GM12878 (cell line): ENCODE results near the gene LMAN2L. TPM values are rescaled to one million over a fixed set of nuclear protein-coding genes. Genes with fewer than 3 reads are reported as not detected.

ENCODE experiments used
- ATAC-seq: fragments of 200-7000 bp; cut with Tn5 transposase; 3 replicates; pipeline ENCODE4 v1.9.1; 2020; ENCODE audit warnings: mild to moderate bottlenecking, moderate library complexity
- BruUV-seq: library from RNA; stranded (reverse); fragments of 400-500 nt; replicated peaks from 2 replicates; lab custom pipeline; 2021; lab: Mats Ljungman, UMichigan
- CTCF ChIA-PET: fragments of 300-600 bp; sonication (Branson Sonifier 250); formaldehyde crosslinking; extraction: SDS; loops from one replicate; lab custom pipeline; 2021; ENCODE audit warnings: inconsistent platforms; lab: Yijun Ruan, JAX
- POLR2A ChIA-PET: fragments of 350-600 bp; formaldehyde crosslinking; extraction: SDS; loops from one replicate; lab custom pipeline; 2021; ENCODE audit warnings: inconsistent platforms; lab: Charles Lee
- RAD21 ChIA-PET: fragments of 300-600 bp; sonication (Branson Sonifier 250); formaldehyde crosslinking; loops from one replicate; lab custom pipeline; 2023; ENCODE audit warnings: antibody characterized with exemption; ENCODE audit not compliant: unreplicated experiment; lab: Charles Lee
- SMC1A ChIA-PET: fragments of 300-600 bp; sonication (Branson Sonifier 250); formaldehyde crosslinking; loops from one replicate; lab custom pipeline; 2023; ENCODE audit not compliant: unreplicated experiment, uncharacterized antibody; lab: Charles Lee
- DNase-seq: peaks from one replicate; pipeline ENCODE4 v3.0.0-alpha.2; 2011; ENCODE audit warnings: low read depth, low spot score
- FAIRE-seq: peaks from 3 replicates; lab custom pipeline; 2011; peaks lifted over from hg19 to GRCh38; lab: Jason Lieb, UNC
- H2AFZ ChIP-seq: 2 replicates; pipeline ENCODE4 v1.6.0; 2011; ENCODE audit warnings: low read depth, low read length, control low read depth; ENCODE audit not compliant: control insufficient read depth
- H3K27ac ChIP-seq: 2 replicates; pipeline ENCODE4 v1.5.1; 2011; ENCODE audit warnings: control low read depth; ENCODE audit not compliant: control insufficient read depth, insufficient read depth
- H3K27me3 ChIP-seq, 2 experiments: replicated peaks in 1 of 2; 2 replicates each; pipeline versions ENCODE4 v1.6.0 to v1.6.1; 2011; ENCODE audit warnings: low read length in 1 of 2; ENCODE audit not compliant: control insufficient read depth in 2 of 2, insufficient read depth in 2 of 2
- H3K36me3 ChIP-seq, 2 experiments: 2 replicates each; pipeline ENCODE4 v1.5.1; 2011; ENCODE audit warnings: low read length in 1 of 2; ENCODE audit not compliant: control insufficient read depth in 2 of 2, insufficient read depth in 2 of 2
- H3K4me1 ChIP-seq: 2 replicates; pipeline ENCODE4 v1.6.1; 2011; ENCODE audit warnings: mild to moderate bottlenecking, low read length, moderate library complexity, mixed read lengths; ENCODE audit not compliant: control insufficient read depth, insufficient read depth
- H3K4me2 ChIP-seq: 2 replicates; pipeline ENCODE4 v1.6.0; 2011; ENCODE audit warnings: control low read depth; ENCODE audit not compliant: control insufficient read depth, insufficient read depth
- H3K4me3 ChIP-seq: fragments of 200-600 bp; sonication (generic); 2 replicates; pipeline ENCODE4 v1.5.1; 2016
- H3K79me2 ChIP-seq: 2 replicates; pipeline ENCODE4 v1.6.0; 2011; ENCODE audit warnings: low read length; ENCODE audit not compliant: control insufficient read depth, insufficient read depth
- H3K9ac ChIP-seq: 2 replicates; pipeline ENCODE4 v1.8.0; 2011; ENCODE audit warnings: low read length, control low read depth, mixed read lengths; ENCODE audit not compliant: control insufficient read depth, insufficient read depth
- H3K9me3 ChIP-seq: replicated peaks from 3 replicates; pipeline ENCODE4 v1.5.1; 2011; ENCODE audit warnings: mild to moderate bottlenecking, low read length; ENCODE audit not compliant: control insufficient read depth, insufficient read depth
- H4K20me1 ChIP-seq: 2 replicates; pipeline ENCODE4 v1.6.0; 2011; ENCODE audit not compliant: control insufficient read depth, insufficient read depth
- BCL3 ChIP-seq: IDR thresholded peaks from 2 replicates; pipeline ENCODE4 v1.6.1; 2011; ENCODE audit warnings: borderline replicate concordance, low read depth, mild to moderate bottlenecking, moderate library complexity, low read length; ENCODE audit not compliant: insufficient read depth, poor library complexity, severe bottlenecking
- BHLHE40 ChIP-seq, 2 experiments: fragments of 450-650 bp in 1 of 2; IDR thresholded peaks; 2 replicates each; pipeline ENCODE4 v1.6.1; 2011 to 2017; ENCODE audit warnings: low read depth in 2 of 2, borderline replicate concordance in 1 of 2, improper control_type of control experiment in 1 of 2, low read length in 1 of 2, mild to moderate bottlenecking in 1 of 2
- BMI1 ChIP-seq: fragments of 450-650 bp; IDR thresholded peaks from 2 replicates; pipeline ENCODE4 v1.6.1; 2016; ENCODE audit warnings: mild to moderate bottlenecking, moderate library complexity, borderline replicate concordance
- CEBPB ChIP-seq, 2 experiments: fragments of 150-350 bp in 1 of 2; IDR thresholded peaks; 2 replicates each; pipeline ENCODE4 v1.6.1; 2012 to 2014; ENCODE audit warnings: low read depth in 2 of 2, low read length in 2 of 2, borderline replicate concordance in 1 of 2, inconsistent platforms in 1 of 2
- CREM ChIP-seq: IDR thresholded peaks from 2 replicates; pipeline ENCODE4 v1.6.1; 2014; ENCODE audit warnings: antibody characterized with exemption, low read depth
- KDM1A ChIP-seq: fragments of 200-600 bp; sonication (generic); IDR thresholded peaks from 2 replicates; pipeline ENCODE4 v1.6.1; 2016; ENCODE audit warnings: borderline replicate concordance
- MAX ChIP-seq: IDR thresholded peaks from 2 replicates; pipeline ENCODE4 v1.6.1; 2012; ENCODE audit warnings: low read depth, low read length, improper control_type of control experiment
- MEF2B ChIP-seq: fragments of 450-650 bp; IDR thresholded peaks from 2 replicates; pipeline ENCODE4 v1.6.1; 2018; ENCODE audit warnings: mild to moderate bottlenecking, moderate library complexity; ENCODE audit not compliant: partially characterized antibody, poor library complexity, severe bottlenecking
- MYC ChIP-seq: IDR thresholded peaks from 2 replicates; pipeline ENCODE4 v1.6.1; 2011; ENCODE audit warnings: mild to moderate bottlenecking, low read length, moderate library complexity, inconsistent platforms; ENCODE audit not compliant: insufficient read depth, insufficient replicate concordance, insufficient read length, severe bottlenecking
- NFYB ChIP-seq: IDR thresholded peaks from 2 replicates; pipeline ENCODE4 v1.6.1; 2011; ENCODE audit warnings: low read depth, mild to moderate bottlenecking, low read length, improper control_type of control experiment, moderate library complexity; ENCODE audit not compliant: insufficient read depth
- RAD51 ChIP-seq: fragments of 450-650 bp; IDR thresholded peaks from 2 replicates; pipeline ENCODE4 v1.6.1; 2016; ENCODE audit warnings: moderate library complexity, mild to moderate bottlenecking, inconsistent platforms
- SIX5 ChIP-seq: IDR thresholded peaks from 2 replicates; pipeline ENCODE4 v1.6.1; 2011; ENCODE audit warnings: mild to moderate bottlenecking, low read depth, low read length, moderate library complexity; ENCODE audit not compliant: severe bottlenecking
- SKIL ChIP-seq: fragments of 450-650 bp; IDR thresholded peaks from 2 replicates; pipeline ENCODE4 v1.6.1; 2017; ENCODE audit warnings: mild to moderate bottlenecking, low read depth, inconsistent platforms; ENCODE audit not compliant: poor library complexity, severe bottlenecking
- SPI1 ChIP-seq: IDR thresholded peaks from 2 replicates; pipeline ENCODE4 v1.6.1; 2011; ENCODE audit warnings: low read depth, mild to moderate bottlenecking, low read length, moderate library complexity, borderline replicate concordance; ENCODE audit not compliant: insufficient read depth
- ZBTB11 ChIP-seq: fragments of 450-650 bp; formaldehyde crosslinking; IDR thresholded peaks from 2 replicates; pipeline ENCODE4 v1.5.0; 2022; ENCODE audit warnings: mild to moderate bottlenecking, missing genetic modification characterization
- ZNF217 ChIP-seq: fragments of 450-650 bp; IDR thresholded peaks from 2 replicates; pipeline ENCODE4 v1.6.1; 2017; ENCODE audit warnings: antibody characterized with exemption, mild to moderate bottlenecking
- WGBS: methylation state at CpG from one replicate; pipeline ENCODE4 v1.1.6; 2016; ENCODE audit warnings: low lambda C conversion rate; ENCODE audit not compliant: insufficient replicate concordance, insufficient coverage; ENCODE audit errors: missing lambda C conversion rate; 5-methylcytosine and 5-hydroxymethylcytosine counted together
- in situ Hi-C: fragments of 300-500 bp; cut with MboI; formaldehyde crosslinking; loops from 9 replicates; pipeline ENCODE4 v1.14.3; 2018; ENCODE audit warnings: mixed read lengths
- intact Hi-C: fragments of 100-400 bp; cut with micrococcal nuclease; formaldehyde crosslinking; loops from one replicate; pipeline ENCODE4 v1.14.2; 2022; ENCODE audit not compliant: unreplicated experiment
- polyA plus RNA-seq, 11 experiments: library from polyadenylated mRNA; depleted of rRNA in 4 of 11; unstranded in 6 of 11; stranded (reverse) in 5 of 11; fragments of >200 nt; fragmentation: Nextera tagmentation in 4 of 11; fragmentation: Illumina TruSeq in 1 of 11; extraction: Ambion mirVana in 4 of 11; extraction: Trizol in 1 of 11; gene quantifications; 1 replicate in 1 of 11; 2 replicates in 10 of 11; pipeline versions ENCODE4 v1.2.1 to v1.2.3, GENCODE V29; 2011 to 2016; ENCODE audit warnings: inconsistent platforms in 2 of 11, missing spikeins in 2 of 11, low read depth in 1 of 11
- total RNA-seq, 4 experiments: library from RNA; depleted of rRNA in 3 of 4; stranded (reverse); fragments of >200 nt in 3 of 4; fragmentation: Illumina TruSeq in 1 of 4; extraction: Trizol in 1 of 4; gene quantifications; 2 replicates each; pipeline versions ENCODE4 v1.2.1 to v1.2.3, GENCODE V29; 2013 to 2021

The LMAN2L gene
- total and polyA plus RNA-seq, 10 of the 15 experiments (the other 5 are each of a cell fraction or from before 2014, with no cell fraction given), result 5.7 to 16.3 (median 10.7) TPM

GRCh38 chr2:96783388-96783787 is 43.5 kb upstream of the LMAN2L start:
- ATAC-seq (no peak), FAIRE-seq (no peak), DNase-seq (no peak)
- Histone ChIP-seq H3K9ac (no peak overlapping the region), H2AFZ (no peak overlapping the region), H3K4me1 (no peaks in the 10 kb centered on the region), H3K36me3 (peaks cover 0 to 3% of the 10 kb centered on the region in 2 experiments; a peak in 1 of 4 replicates), H3K4me3 (no peak overlapping the region), H3K4me2 (no peak overlapping the region), H3K79me2 (no peaks in the 10 kb centered on the region; the same call in 1 of the 2 replicates), H3K27me3 (no peaks in the 10 kb centered on the region), H4K20me1 (no peaks in the 10 kb centered on the region), H3K27ac (no peak overlapping the region), H3K9me3 (no peaks in the 10 kb centered on the region)
- in situ Hi-C loops, result no loop called here
- ChIA-PET SMC1A (interaction anchor here (1.0 kb wide), 1 partner anchor 16 kb away, joined by 4 read pairs; no protein-coding TSS in a partner anchor), RAD21 (interaction anchor here (1.4 kb wide), 1 partner anchor 22 kb away, joined by 5 read pairs; no protein-coding TSS in a partner anchor), CTCF (interaction anchor here (1.3 to 2.9 kb wide), 2 partner anchors 17 to 20 kb away, joined by 3 to 12 read pairs; no protein-coding TSS in a partner anchor), POLR2A (no interaction called here)
- TF ChIP-seq BMI1 (no peak), ZNF217 (no peak), SIX5 (no peak), KDM1A (no peak), ZBTB11 (CRISPR knock-in tag) (no peak), SPI1 (no peak), CREM (no peak), CEBPB (IDR thresholded peaks at IDR 0.05; ENCODE audit: borderline replicate concordance in 1 of 2, low read depth in 2 of 2, low read length in 2 of 2) (no peak), BCL3 (no peak), MEF2B (no peak), MAX (no peak), NFYB (no peak), SKIL (no peak), MYC (no peak), BHLHE40 (IDR thresholded peaks at IDR 0.05; ENCODE audit: borderline replicate concordance in 1 of 2, low read depth in 2 of 2, low read length in 1 of 2) (no peak), RAD51 (no peak)
- intact Hi-C loops, result no loop called here
- no TSS peak for BruUV-seq
- 82% methylated on average over 4 of the region's 4 CpGs for WGBS
